Measurements from ENCODE around the gene CEACAM19. TPM values are rescaled to one million over a fixed set of nuclear protein-coding genes. Genes with fewer than 3 reads are reported as not detected.

CEACAM19 gene
- total RNA-seq, 1 donor from 2014 or later: 0.09 TPM

- H3K4me1 Mint-ChIP-seq: no peaks in the 10 kb centered on the region
- H3K27ac ChIP-seq: no peak within 1 kb of the TSS
- peaks cover 12% of the 10 kb centered on the region for H4K20me1 ChIP-seq (ENCODE audit: low read depth)
Measured at GRCh38 chr19:44643605-44644401, 27.5 kb upstream of the CEACAM19 start, which contains the start of gene PVR. PVR (plus strand) TSS chr19:44643910; CDS start chr19:44644097, 187 bp downstream.

GRCh38 chr19:44644402-44645016, 26.8 kb upstream of the CEACAM19 start:
- no peaks in the 10 kb centered on the region for H3K79me2 ChIP-seq (ENCODE audit: low read depth)

More at GRCh38 chr19:44643605-44644401, 27.5 kb upstream of the CEACAM19 start, which contains the start of gene PVR:
- Histone ChIP-seq H3K79me2 (ENCODE audit: low read depth) (no peaks in the 10 kb centered on the region), H3K36me3 (no peaks in the 10 kb centered on the region), H3K4me2 (peak within 1 kb of the TSS; percentile 82), H3F3A (ENCODE audit: low read depth) (peaks cover 14% of the 10 kb centered on the region), H3K27me3 (peaks cover 15% of the 10 kb centered on the region), H2AFZ (replicated peaks) (peak within 1 kb of the TSS; percentile 86), H3K4me3 (peak within 1 kb of the TSS; percentile 58), H3K4me1 (no peaks in the 10 kb centered on the region), H3K9me3 (ENCODE audit: low read depth) (no peaks in the 10 kb centered on the region), H3K9ac (no peak within 1 kb of the TSS)
- TF ChIP-seq CTCF (IDR thresholded peaks at IDR 0.05) (peak; percentile 25), EZH2phosphoT487 (IDR thresholded peaks at IDR 0.05) (no peak)
- no peaks in the 10 kb centered on the region for H3K9me3 Mint-ChIP-seq
- peaks cover 4% of the 10 kb centered on the region for H3K27me3 Mint-ChIP-seq (ENCODE audit: insufficient read depth, low read depth)
- H3K36me3 Mint-ChIP-seq: no peaks in the 10 kb centered on the region
- peak within 1 kb of the TSS; percentile 88 for H3K4me3 Mint-ChIP-seq
- H3K27ac Mint-ChIP-seq: no peak within 1 kb of the TSS
- peak; percentile 78 for DNase-seq (ENCODE audit: low spot score)

GRCh38 chr19:44645407-44646048, 25.8 kb upstream of the CEACAM19 start:
- no peaks in the 10 kb centered on the region for H3K36me3 ChIP-seq
- Mint-ChIP-seq H3K9me3 (no peaks in the 10 kb centered on the region), H3K27ac (no peak overlapping the region), H3K27me3 (ENCODE audit: insufficient read depth, low read depth) (peaks cover 4% of the 10 kb centered on the region), H3K36me3 (peaks cover 3% of the 10 kb centered on the region), H3K4me1 (no peaks in the 10 kb centered on the region), H3K4me3 (no peak overlapping the region)
- H3K4me2 ChIP-seq: no peak overlapping the region
- no peaks in the 10 kb centered on the region for H3K79me2 ChIP-seq (ENCODE audit: low read depth)
- H3K27ac ChIP-seq: no peak overlapping the region
- no peak overlapping the region for H2AFZ ChIP-seq (replicated peaks)
- DNase-seq (ENCODE audit: low spot score): no peak
- H3F3A ChIP-seq (ENCODE audit: low read depth): peaks cover 14% of the 10 kb centered on the region
- no peaks in the 10 kb centered on the region for H3K4me1 ChIP-seq
- H3K4me3 ChIP-seq: no peak overlapping the region
- H4K20me1 ChIP-seq (ENCODE audit: low read depth): peaks cover 12% of the 10 kb centered on the region
- no peak overlapping the region for H3K9ac ChIP-seq
- no peak for TF ChIP-seq CTCF (IDR thresholded peaks at IDR 0.05)
- no peak for TF ChIP-seq EZH2phosphoT487 (IDR thresholded peaks at IDR 0.05)
- no peak for TF ChIP-seq EZH2 (IDR thresholded peaks at IDR 0.05)
- H3K27me3 ChIP-seq: peaks cover 15% of the 10 kb centered on the region
- no peaks in the 10 kb centered on the region for H3K9me3 ChIP-seq (ENCODE audit: low read depth)

More at GRCh38 chr19:44644402-44645016, 26.8 kb upstream of the CEACAM19 start:
- peaks cover 12% of the 10 kb centered on the region for H4K20me1 ChIP-seq (ENCODE audit: low read depth)
- peak overlapping the region; percentile 82 for H3K4me2 ChIP-seq
- Mint-ChIP-seq H3K9me3 (no peaks in the 10 kb centered on the region), H3K27ac (no peak overlapping the region), H3K36me3 (no peaks in the 10 kb centered on the region), H3K4me3 (peak overlapping the region; percentile 88), H3K27me3 (ENCODE audit: insufficient read depth, low read depth) (peaks cover 4% of the 10 kb centered on the region), H3K4me1 (no peaks in the 10 kb centered on the region)
- no peak overlapping the region for H3K27ac ChIP-seq
- no peaks in the 10 kb centered on the region for H3K4me1 ChIP-seq
- DNase-seq (ENCODE audit: low spot score): peak; percentile 57
- no peaks in the 10 kb centered on the region for H3K9me3 ChIP-seq (ENCODE audit: low read depth)
- peaks cover 15% of the 10 kb centered on the region for H3K27me3 ChIP-seq
- peak overlapping the region; percentile 58 for H3K4me3 ChIP-seq
- no peak overlapping the region for H3K9ac ChIP-seq
- TF ChIP-seq CTCF (IDR thresholded peaks at IDR 0.05) (no peak), EZH2phosphoT487 (IDR thresholded peaks at IDR 0.05) (no peak)
- H3K36me3 ChIP-seq: no peaks in the 10 kb centered on the region
- H2AFZ ChIP-seq (replicated peaks): peak overlapping the region; percentile 86
- H3F3A ChIP-seq (ENCODE audit: low read depth): peaks cover 14% of the 10 kb centered on the region
